Panc1 (cell line): ENCODE measurements around the gene TPM4. TPM values are rescaled to one million over a fixed set of nuclear protein-coding genes. Genes with fewer than 3 reads are reported as not detected.
"Not testable (repeated sequence)": the region's sequence is repeated elsewhere in the genome, so short reads cannot be mapped to it uniquely, and the experiment has no call there.

ENCODE experiments used
- ATAC-seq: fragments of 200-7000 bp; cut with Tn5 transposase; 2 replicates; pipeline ENCODE4 v1.9.1; 2020; ENCODE audit warnings: mild to moderate bottlenecking, moderate library complexity
- BruUV-seq: library from RNA; stranded (reverse); fragments of 400-500 nt; replicated peaks from 2 replicates; lab custom pipeline; 2021; lab: Mats Ljungman, UMichigan
- CTCF ChIA-PET: fragments of 300-600 bp; sonication (Branson Sonifier 250); formaldehyde crosslinking; loops from one replicate; lab custom pipeline; 2022; ENCODE audit warnings: antibody characterized with exemption; lab: Charles Lee
- POLR2A ChIA-PET: fragments of 300-600 bp; sonication (Branson Sonifier 250); formaldehyde crosslinking; loops from one replicate; lab custom pipeline; 2022; ENCODE audit warnings: antibody characterized with exemption; lab: Charles Lee
- DNase-seq: peaks from one replicate; pipeline ENCODE4 v3.0.0-alpha.2; 2010; ENCODE audit warnings: low read depth, low spot score
- H3K27ac ChIP-seq: 2 replicates; pipeline ENCODE4 v1.5.1; 2011; ENCODE audit warnings: mild to moderate bottlenecking, low read length, inconsistent platforms
- H3K27me3 ChIP-seq: fragments of 200-500 bp; sonication (Bioruptor generic); 2 replicates; pipeline ENCODE4 v1.6.0; 2014; ENCODE audit warnings: low read length, inconsistent platforms; ENCODE audit not compliant: control insufficient read depth, insufficient read depth
- H3K36me3 ChIP-seq: fragments of 200-500 bp; sonication (Bioruptor generic); 2 replicates; pipeline ENCODE4 v1.5.1; 2014; ENCODE audit warnings: inconsistent platforms, mild to moderate bottlenecking, low read length, moderate library complexity; ENCODE audit not compliant: control insufficient read depth, insufficient read depth
- H3K4me1 ChIP-seq: 2 replicates; pipeline ENCODE4 v1.5.1; 2011; ENCODE audit warnings: inconsistent platforms, mild to moderate bottlenecking, low read length, moderate library complexity; ENCODE audit not compliant: control insufficient read depth, insufficient read depth
- H3K4me3 ChIP-seq, 2 experiments: 2 replicates each; pipeline ENCODE4 v1.5.1; 2011 to 2012; ENCODE audit warnings: low read depth in 2 of 2, low read length in 2 of 2, mild to moderate bottlenecking in 2 of 2, inconsistent platforms in 1 of 2, moderate library complexity in 1 of 2
- H3K9me3 ChIP-seq: fragments of 200-500 bp; sonication (Bioruptor generic); 2 replicates; pipeline ENCODE4 v1.5.1; 2014; ENCODE audit warnings: low read depth, mild to moderate bottlenecking, inconsistent platforms, low read length, moderate library complexity; ENCODE audit not compliant: control insufficient read depth, insufficient read depth
- CTCF ChIP-seq: fragments of 450-650 bp; IDR thresholded peaks from 2 replicates; pipeline ENCODE4 v1.5.1; 2017; ENCODE audit warnings: mild to moderate bottlenecking
- POLR2AphosphoS5 ChIP-seq: IDR thresholded peaks from 2 replicates; pipeline ENCODE4 v1.6.1; 2012; ENCODE audit warnings: mild to moderate bottlenecking, low read depth, low read length, moderate library complexity
- REST ChIP-seq, 2 experiments: IDR thresholded peaks; 2 replicates each; pipeline ENCODE4 v1.6.1; 2011 to 2012; ENCODE audit warnings: low read depth in 2 of 2, control low read depth in 1 of 2, low read length in 1 of 2, mild to moderate bottlenecking in 1 of 2, moderate library complexity in 1 of 2; ENCODE audit not compliant: insufficient read depth in 1 of 2
- SIN3A ChIP-seq: IDR thresholded peaks from 2 replicates; pipeline ENCODE4 v1.6.1; 2012; ENCODE audit warnings: low read depth, mild to moderate bottlenecking, low read length, moderate library complexity, borderline replicate concordance; ENCODE audit not compliant: insufficient read depth
- TCF7L2 ChIP-seq: IDR thresholded peaks from 2 replicates; pipeline ENCODE4 v1.6.1; 2011; ENCODE audit warnings: mild to moderate bottlenecking, low read depth, low read length, inconsistent platforms
- in situ Hi-C: cut with HindIII; loops from 2 replicates; pipeline ENCODE4 v1.10.0; 2016; ENCODE audit warnings: low sequenced_read_pairs, low pct_unique_long_range_greater_than_20kb
- intact Hi-C: fragments of 100-400 bp; cut with micrococcal nuclease; formaldehyde crosslinking; loops from one replicate; pipeline ENCODE4 v1.10.0; 2022; ENCODE audit not compliant: unreplicated experiment
- total RNA-seq: library from RNA; stranded (reverse); gene quantifications from one replicate; pipeline ENCODE4 v1.2.1, GENCODE V29; 2021; ENCODE audit not compliant: unreplicated experiment

Gene TPM4
- total RNA-seq, 1 experiment from 2014 or later, result 165 TPM

GRCh38 chr19:16027528-16027927, 48.8 kb upstream of the TPM4 start:
- DNase-seq (no peak), ATAC-seq (no peak)
- intact Hi-C loops (no loop called here), in situ Hi-C loops (no loop called here)
- CTCF ChIA-PET, result no interaction called here
- no peaks in the 10 kb centered on the region for H3K9me3 ChIP-seq
- H3K4me3 ChIP-seq, result no peak overlapping the region
- H3K4me1 ChIP-seq, result no peaks in the 10 kb centered on the region; the same call in 1 of the 2 replicates
- no peaks in the 10 kb centered on the region for H3K27me3 ChIP-seq
- BruUV-seq, result no TSS peak
- H3K36me3 ChIP-seq, result no peaks in the 10 kb centered on the region
- TF ChIP-seq POLR2AphosphoS5 (no peak), TCF7L2 (no peak), REST (IDR thresholded peaks at IDR 0.05; ENCODE audit: insufficient read depth in 1 of 2, low read depth in 2 of 2, low read length in 1 of 2) (no peak), SIN3A (no peak), CTCF (no peak)
- POLR2A ChIA-PET, result no interaction called here
- H3K27ac ChIP-seq, result no peak overlapping the region

GRCh38 chr19:16030155-16030554, 46.1 kb upstream of the TPM4 start:
- POLR2A ChIA-PET, in situ Hi-C loops, intact Hi-C loops, DNase-seq, H3K27ac ChIP-seq, BruUV-seq, H3K4me3 ChIP-seq, H3K4me1 ChIP-seq, CTCF ChIA-PET, H3K9me3 ChIP-seq, H3K36me3 ChIP-seq, H3K27me3 ChIP-seq, ATAC-seq: not testable (repeated sequence)

GRCh38 chr19:16030964-16031871, 45.1 kb upstream of the TPM4 start:
- CTCF ChIA-PET, result no interaction called here

More at GRCh38 chr19:16030964-16031871, 45.1 kb upstream of the TPM4 start:
- H3K4me1 ChIP-seq, result no peaks in the 10 kb centered on the region
- no peak for TF ChIP-seq POLR2AphosphoS5
- in situ Hi-C loops (no loop called here), intact Hi-C loops (no loop called here)
- BruUV-seq, result no TSS peak
- H3K27ac ChIP-seq, result no peak overlapping the region
- H3K36me3 ChIP-seq, result no peaks in the 10 kb centered on the region
- DNase-seq (no peak), ATAC-seq (no peak)
- H3K4me3 ChIP-seq, result no peak overlapping the region
- H3K27me3 ChIP-seq, result no peaks in the 10 kb centered on the region
- POLR2A ChIA-PET, result no interaction called here
- no peaks in the 10 kb centered on the region for H3K9me3 ChIP-seq
